GM12892 (cell line): ENCODE data around the gene MKX.

Source experiments
- POLR2A ChIP-seq: IDR thresholded peaks from 2 replicates; pipeline ENCODE4 v1.6.1; 2011; ENCODE audit warnings: low read depth, low read length, control low read depth
- POLR2AphosphoS5 ChIP-seq: IDR thresholded peaks from 2 replicates; pipeline ENCODE4 v1.6.1; 2011; ENCODE audit warnings: low read depth, low read length, control low read depth
- TAF1 ChIP-seq: IDR thresholded peaks from 2 replicates; pipeline ENCODE4 v1.6.1; 2011; ENCODE audit warnings: low read depth, mild to moderate bottlenecking, control low read depth, low read length, borderline replicate concordance

DNA sequence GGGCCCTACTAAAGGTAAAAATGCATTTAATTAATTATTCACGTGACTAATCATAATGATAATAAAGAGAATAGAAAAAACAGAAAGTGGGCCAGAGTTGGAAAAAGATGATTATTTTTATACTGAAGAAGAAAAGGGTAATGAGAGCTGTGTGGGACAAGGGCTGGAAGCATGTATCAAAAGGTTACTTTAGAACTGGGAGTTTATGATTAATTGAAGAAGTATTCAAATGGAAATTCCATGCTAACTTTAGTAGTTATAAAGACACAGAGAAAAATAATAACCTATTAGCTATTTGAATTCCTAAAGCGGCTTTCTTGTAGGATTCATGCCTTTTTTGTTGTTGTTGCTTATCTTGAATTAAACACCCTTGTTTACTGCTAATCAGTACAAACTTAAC lies 49.9 kb downstream of the MKX start:
- no peak for TF ChIP-seq POLR2AphosphoS5
- no peak for TF ChIP-seq POLR2A
- no peak for TF ChIP-seq TAF1
